AG09309 (cell line): ENCODE data around the gene ZKSCAN4.
A peak's percentile ranks its signal among the peaks of the same experiment; 100 is the strongest.

Experiments used
- DNase-seq: peaks from one replicate; pipeline ENCODE4 v3.0.0-alpha.2; 2010; ENCODE audit warnings: low read depth
- H3K4me3 ChIP-seq: 2 replicates; pipeline ENCODE4 v1.5.1; 2011; ENCODE audit warnings: mild to moderate bottlenecking, low read depth, low read length, moderate library complexity; ENCODE audit not compliant: control insufficient read depth
- TF ChIP-seq, protein P1 (sequence below): IDR thresholded peaks from 2 replicates; pipeline ENCODE4 v1.5.1; 2011; ENCODE audit warnings: mild to moderate bottlenecking, low read depth, low read length, inconsistent platforms; ENCODE audit not compliant: insufficient read depth, control insufficient read depth; ENCODE audit errors: missing control alignments

Gene ZKSCAN4

DNA sequence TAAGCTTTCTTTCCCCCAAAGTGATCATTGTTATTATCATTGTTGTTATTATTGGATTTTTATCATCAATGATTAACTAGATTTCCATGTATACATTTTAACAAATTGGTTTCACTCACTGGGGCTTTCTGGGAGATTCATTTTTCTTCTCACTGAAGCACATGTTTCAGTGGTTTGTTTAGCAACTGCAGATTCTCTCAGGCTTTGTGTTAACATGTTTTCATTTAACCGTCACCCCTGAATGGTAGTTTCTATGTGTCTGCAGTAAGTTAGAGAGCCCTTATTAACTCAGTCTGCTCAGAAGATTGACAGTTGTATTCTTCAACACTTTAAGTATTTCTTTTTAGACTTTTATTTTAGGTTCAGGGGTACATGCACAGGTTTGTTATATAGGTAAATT lies 12.4 kb downstream of the ZKSCAN4 start:
- no peak for DNase-seq
- H3K4me3 ChIP-seq, result no peak overlapping the region
- TF ChIP-seq, protein P1, sequence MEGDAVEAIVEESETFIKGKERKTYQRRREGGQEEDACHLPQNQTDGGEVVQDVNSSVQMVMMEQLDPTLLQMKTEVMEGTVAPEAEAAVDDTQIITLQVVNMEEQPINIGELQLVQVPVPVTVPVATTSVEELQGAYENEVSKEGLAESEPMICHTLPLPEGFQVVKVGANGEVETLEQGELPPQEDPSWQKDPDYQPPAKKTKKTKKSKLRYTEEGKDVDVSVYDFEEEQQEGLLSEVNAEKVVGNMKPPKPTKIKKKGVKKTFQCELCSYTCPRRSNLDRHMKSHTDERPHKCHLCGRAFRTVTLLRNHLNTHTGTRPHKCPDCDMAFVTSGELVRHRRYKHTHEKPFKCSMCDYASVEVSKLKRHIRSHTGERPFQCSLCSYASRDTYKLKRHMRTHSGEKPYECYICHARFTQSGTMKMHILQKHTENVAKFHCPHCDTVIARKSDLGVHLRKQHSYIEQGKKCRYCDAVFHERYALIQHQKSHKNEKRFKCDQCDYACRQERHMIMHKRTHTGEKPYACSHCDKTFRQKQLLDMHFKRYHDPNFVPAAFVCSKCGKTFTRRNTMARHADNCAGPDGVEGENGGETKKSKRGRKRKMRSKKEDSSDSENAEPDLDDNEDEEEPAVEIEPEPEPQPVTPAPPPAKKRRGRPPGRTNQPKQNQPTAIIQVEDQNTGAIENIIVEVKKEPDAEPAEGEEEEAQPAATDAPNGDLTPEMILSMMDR, result no peak

DNA sequence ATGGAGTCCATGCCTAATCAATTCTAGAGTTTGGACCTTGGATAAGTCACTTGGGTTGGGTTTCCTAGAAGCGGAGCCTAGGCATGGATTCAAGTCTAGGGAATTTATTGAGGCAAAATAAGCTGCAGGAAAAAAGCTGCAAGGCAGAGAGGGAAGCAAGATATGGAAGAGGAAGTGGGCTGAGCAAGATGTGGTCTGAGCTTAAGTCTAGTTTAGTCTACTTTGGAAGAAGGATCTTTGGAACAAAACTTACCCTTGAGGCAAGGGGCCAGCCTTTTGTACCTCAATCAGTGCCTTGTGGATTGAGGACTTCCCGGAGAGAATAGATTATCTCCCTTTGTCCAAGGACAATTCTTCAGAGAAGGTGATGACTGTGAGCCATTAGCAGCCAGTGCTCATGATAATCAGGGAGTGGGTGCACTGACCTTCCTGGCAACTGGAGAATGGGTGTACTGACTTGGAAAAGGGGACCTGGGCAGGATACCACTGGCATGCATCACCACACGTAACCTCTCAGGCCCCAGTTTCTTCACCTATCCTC lies 16.1 kb downstream of the ZKSCAN4 start:
- H3K4me3 ChIP-seq, result no peak overlapping the region
- no peak for DNase-seq
- TF ChIP-seq, protein P1, result no peak

DNA sequence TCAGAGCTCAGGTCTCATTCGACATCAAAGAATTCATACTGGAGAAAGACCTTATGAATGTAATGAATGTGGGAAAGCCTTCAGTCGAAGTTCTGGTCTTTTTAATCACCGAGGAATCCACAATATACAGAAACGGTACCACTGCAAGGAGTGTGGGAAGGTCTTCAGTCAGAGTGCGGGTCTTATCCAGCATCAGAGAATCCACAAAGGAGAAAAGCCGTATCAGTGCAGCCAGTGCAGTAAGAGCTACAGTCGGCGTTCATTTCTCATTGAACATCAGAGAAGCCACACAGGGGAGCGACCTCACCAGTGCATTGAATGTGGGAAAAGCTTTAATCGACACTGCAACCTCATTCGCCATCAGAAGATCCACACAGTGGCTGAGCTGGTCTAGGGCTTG lies 19.3 kb downstream of the ZKSCAN4 start:
- no peak for DNase-seq
- no peak overlapping the region for H3K4me3 ChIP-seq
- TF ChIP-seq, protein P1, result no peak

DNA sequence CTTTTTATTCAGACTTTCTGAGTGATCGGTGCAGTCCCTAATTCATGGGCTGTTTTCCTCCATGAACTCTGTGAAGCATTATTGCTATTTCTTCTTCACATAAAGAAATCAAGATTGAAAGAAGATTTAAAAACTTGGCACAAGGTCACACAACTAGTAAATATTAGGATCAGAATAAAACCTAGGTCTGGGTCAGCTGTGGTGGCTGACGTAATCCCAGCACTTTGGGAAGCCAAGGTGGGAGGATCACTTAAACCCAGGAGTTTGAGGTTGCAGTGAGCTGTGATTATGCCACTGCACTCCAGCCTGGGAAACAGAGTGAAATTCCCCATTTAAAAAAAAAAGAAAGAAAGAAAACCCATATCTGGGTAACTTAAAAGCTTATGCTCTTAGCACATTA lies 25.6 kb downstream of the ZKSCAN4 start:
- no peak overlapping the region for H3K4me3 ChIP-seq
- DNase-seq, result no peak
- TF ChIP-seq, protein P1, result no peak

DNA sequence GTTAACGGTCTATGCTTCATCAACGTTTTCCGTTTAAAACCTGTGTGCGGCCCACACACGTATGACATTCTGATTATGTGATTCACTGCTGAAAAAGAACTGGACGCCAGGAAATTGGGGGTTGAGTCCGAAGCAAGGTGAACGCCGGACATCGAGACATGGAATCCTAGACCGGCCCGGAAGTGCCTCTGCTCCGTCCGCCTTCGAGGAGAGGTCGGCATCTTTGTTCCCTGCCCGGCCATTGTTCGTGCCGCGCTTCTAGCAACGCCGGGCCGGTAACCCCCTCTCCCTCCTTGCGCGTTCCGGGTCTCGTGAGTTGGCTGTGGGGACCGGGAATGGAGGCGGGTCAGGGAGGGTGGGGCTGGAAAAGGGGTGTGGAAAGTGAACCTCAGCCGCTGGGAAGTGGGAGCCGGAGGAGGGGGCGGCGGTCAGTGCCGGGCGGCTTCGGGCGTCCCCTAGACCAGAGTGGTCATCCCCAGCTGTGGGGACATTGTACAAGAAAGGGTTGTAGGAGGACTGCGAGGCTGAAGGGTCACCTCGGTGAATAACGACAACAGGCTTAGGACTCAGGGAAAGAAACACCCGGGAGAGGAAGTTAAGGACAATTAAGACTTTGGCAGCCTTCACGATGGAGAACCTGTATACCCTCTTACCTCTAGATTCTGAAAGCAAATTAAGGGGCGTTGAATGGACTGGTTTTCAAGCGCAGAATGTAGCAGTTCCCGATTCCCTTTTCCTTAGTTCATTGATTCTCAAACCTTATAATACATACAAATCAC lies 26.8 kb downstream of the ZKSCAN4 start, which contains the start of gene ZSCAN9:
Gene ZSCAN9 (plus strand): TSS at position 220 of the 779 bp plus-strand sequence. CDS start 1,810 bp downstream, outside the sequence.
- TF ChIP-seq, protein P1, result no peak
- H3K4me3 ChIP-seq, result peak within 1 kb of the TSS; percentile 90
- peak; percentile 33 for DNase-seq

DNA sequence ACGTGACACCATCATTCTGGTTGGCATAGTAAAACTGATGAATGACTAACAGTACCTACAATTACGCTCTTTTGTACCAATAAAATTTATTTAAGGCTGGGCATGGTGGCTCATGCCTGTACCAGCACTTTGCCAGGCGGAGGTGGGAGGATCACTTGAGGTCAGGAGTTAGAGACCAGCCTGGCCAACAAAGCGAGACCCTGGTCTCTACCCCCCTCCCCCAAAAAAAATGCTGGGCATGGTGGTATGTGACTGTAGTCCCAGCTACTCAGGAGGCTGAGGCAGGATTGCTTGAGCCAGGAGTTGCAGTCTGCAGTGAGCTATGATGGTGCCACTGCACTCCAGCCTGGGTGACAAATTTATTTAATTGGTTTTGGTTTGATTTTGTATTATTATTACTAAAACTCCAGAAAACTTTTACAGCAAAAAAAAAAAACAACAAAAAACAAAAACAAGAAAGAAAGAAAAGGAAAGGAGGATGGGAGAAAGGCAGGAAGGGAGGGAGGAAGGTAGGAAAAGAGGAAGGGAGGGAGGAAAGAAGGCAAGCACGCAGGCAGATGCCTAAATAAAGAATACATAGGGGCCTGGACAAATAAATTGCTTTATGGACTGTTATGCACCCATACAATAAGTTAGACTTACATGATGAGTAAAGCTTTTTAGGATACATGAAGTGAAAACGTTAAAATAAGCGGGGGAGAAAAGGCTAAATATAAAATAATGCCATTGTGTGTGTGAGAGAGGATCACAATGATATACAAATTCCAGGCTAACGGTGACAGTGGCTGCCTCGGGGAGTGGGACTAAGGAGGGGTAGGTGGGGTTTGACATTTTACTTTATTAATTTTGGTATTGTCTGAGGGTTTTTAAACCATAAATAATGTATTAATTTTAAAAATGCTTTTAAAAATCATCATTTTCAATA lies 27.7 kb downstream of the ZKSCAN4 start:
- TF ChIP-seq, protein P1, result no peak
- H3K4me3 ChIP-seq, result peak overlapping the region; percentile 90
- no peak for DNase-seq
